DMS53 treated with DMSO at 0.1 percent for 48 hours (cell line): Measurements from ENCODE around the gene RGMA.
A peak's percentile ranks its signal among the peaks of the same experiment; 100 is the strongest.

Experiments used
- DNase-seq: peaks from one replicate; lab custom pipeline; 2025; ENCODE audit not compliant: unreplicated experiment; lab: John Stamatoyannopoulos, UW

RGMA gene

GRCh38 chr15:93093765-93094164, 4.8 kb upstream of the RGMA start:
- DNase-seq: no peak

- no peak for DNase-seq
These were observed 2.5 kb upstream of the RGMA start for GRCh38 chr15:93091465-93091864.

- DNase-seq: no peak
These were observed 805 bp upstream of the RGMA start for GRCh38 chr15:93089727-93090305.

GRCh38 chr15:93088200-93088980, 621 bp downstream of the RGMA start:
- no peak for DNase-seq

GRCh38 chr15:93087825-93088199, 1.2 kb downstream of the RGMA start:
- peak; percentile 41 for DNase-seq

GRCh38 chr15:93086791-93087190, 2.2 kb downstream of the RGMA start:
- DNase-seq: no peak

GRCh38 chr15:93085692-93086091, 3.3 kb downstream of the RGMA start:
- DNase-seq: no peak

- no peak for DNase-seq
These were observed 6.2 kb downstream of the RGMA start for GRCh38 chr15:93082861-93083260.

- no peak for DNase-seq
These were observed 7.6 kb downstream of the RGMA start for GRCh38 chr15:93081399-93081798.

- no peak for DNase-seq
These were observed 8.6 kb downstream of the RGMA start for GRCh38 chr15:93080451-93080850.

GRCh38 chr15:93076875-93077274, 12.1 kb downstream of the RGMA start:
- DNase-seq: no peak

- DNase-seq: no peak
These were observed 12.8 kb downstream of the RGMA start for GRCh38 chr15:93076217-93076616.

- DNase-seq: no peak
These were observed 14.4 kb downstream of the RGMA start for GRCh38 chr15:93074599-93074998.

- no peak for DNase-seq
These were observed 15.5 kb downstream of the RGMA start for GRCh38 chr15:93073465-93073952.

- peak; percentile 33 for DNase-seq
These were observed 16.3 kb downstream of the RGMA start for GRCh38 chr15:93072411-93073394.

GRCh38 chr15:93072011-93072410, 17.0 kb downstream of the RGMA start:
- DNase-seq: no peak

- no peak for DNase-seq
These were observed 17.5 kb downstream of the RGMA start for GRCh38 chr15:93071469-93071936.

- DNase-seq: no peak
These were observed 18.3 kb downstream of the RGMA start for GRCh38 chr15:93070551-93071296.

- no peak for DNase-seq
These were observed 18.9 kb downstream of the RGMA start for GRCh38 chr15:93070132-93070531.

GRCh38 chr15:93068581-93069199, 20.3 kb downstream of the RGMA start:
- no peak for DNase-seq
